Neural progenitor cell (in vitro differentiated cells): ENCODE results near the gene PRELID2.

Experiments
- EZH2 ChIP-seq: fragments of 200-600 bp; sonication (generic); IDR thresholded peaks from 2 replicates; pipeline ENCODE4 v1.6.1; 2017; ENCODE audit warnings: antibody characterized with exemption, mild to moderate bottlenecking, moderate library complexity
- EZH2phosphoT487 ChIP-seq: fragments of 200-600 bp; sonication (generic); IDR thresholded peaks from 2 replicates; pipeline ENCODE4 v1.6.1; 2017; ENCODE audit warnings: antibody characterized with exemption
- TF ChIP-seq, protein P1 (sequence below): fragments of 200-600 bp; sonication (generic); IDR thresholded peaks from 2 replicates; pipeline ENCODE4 v1.5.1; 2017; ENCODE audit warnings: antibody characterized with exemption, mild to moderate bottlenecking

DNA sequence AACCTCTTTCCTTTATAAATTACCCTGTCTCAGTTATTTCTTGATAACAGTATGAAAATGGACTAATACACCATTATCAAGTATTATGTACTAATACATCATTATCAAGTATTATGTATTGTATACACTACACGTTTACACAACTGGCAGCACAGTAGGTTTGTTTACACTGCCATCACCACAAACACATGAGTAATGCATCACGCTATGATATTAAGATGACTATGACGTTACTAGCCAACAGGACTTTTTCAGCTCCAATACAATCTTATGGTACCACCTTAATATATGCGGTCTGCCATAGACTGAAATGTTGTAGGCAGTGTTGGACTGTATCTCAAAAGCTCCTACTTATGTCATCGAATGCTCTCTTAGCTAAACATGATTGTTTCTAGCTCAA is 28.2 kb downstream of the PRELID2 start:
- TF ChIP-seq EZH2 (no peak), EZH2phosphoT487 (no peak)
- TF ChIP-seq, protein P1, sequence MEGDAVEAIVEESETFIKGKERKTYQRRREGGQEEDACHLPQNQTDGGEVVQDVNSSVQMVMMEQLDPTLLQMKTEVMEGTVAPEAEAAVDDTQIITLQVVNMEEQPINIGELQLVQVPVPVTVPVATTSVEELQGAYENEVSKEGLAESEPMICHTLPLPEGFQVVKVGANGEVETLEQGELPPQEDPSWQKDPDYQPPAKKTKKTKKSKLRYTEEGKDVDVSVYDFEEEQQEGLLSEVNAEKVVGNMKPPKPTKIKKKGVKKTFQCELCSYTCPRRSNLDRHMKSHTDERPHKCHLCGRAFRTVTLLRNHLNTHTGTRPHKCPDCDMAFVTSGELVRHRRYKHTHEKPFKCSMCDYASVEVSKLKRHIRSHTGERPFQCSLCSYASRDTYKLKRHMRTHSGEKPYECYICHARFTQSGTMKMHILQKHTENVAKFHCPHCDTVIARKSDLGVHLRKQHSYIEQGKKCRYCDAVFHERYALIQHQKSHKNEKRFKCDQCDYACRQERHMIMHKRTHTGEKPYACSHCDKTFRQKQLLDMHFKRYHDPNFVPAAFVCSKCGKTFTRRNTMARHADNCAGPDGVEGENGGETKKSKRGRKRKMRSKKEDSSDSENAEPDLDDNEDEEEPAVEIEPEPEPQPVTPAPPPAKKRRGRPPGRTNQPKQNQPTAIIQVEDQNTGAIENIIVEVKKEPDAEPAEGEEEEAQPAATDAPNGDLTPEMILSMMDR, result no peak
